SK-N-MC (cell line): ENCODE results near the gene DDIT4.

Source experiments
- EZH2 ChIP-seq: fragments of 200-600 bp; sonication (generic); IDR thresholded peaks from one replicate; pipeline ENCODE4 v1.6.1; 2017; ENCODE audit warnings: antibody characterized with exemption
- FOXP2 ChIP-seq: optimal IDR thresholded peaks from 2 replicates; pipeline ENCODE3; 2011; ENCODE audit warnings: mild to moderate bottlenecking, moderate library complexity; ENCODE audit not compliant: insufficient read depth; ENCODE audit errors: extremely low read length, control extremely low read depth
- POLR2AphosphoS5 ChIP-seq: IDR thresholded peaks from 2 replicates; pipeline ENCODE4 v1.6.1; 2012; ENCODE audit warnings: mild to moderate bottlenecking, low read depth, low read length, borderline replicate concordance

DNA sequence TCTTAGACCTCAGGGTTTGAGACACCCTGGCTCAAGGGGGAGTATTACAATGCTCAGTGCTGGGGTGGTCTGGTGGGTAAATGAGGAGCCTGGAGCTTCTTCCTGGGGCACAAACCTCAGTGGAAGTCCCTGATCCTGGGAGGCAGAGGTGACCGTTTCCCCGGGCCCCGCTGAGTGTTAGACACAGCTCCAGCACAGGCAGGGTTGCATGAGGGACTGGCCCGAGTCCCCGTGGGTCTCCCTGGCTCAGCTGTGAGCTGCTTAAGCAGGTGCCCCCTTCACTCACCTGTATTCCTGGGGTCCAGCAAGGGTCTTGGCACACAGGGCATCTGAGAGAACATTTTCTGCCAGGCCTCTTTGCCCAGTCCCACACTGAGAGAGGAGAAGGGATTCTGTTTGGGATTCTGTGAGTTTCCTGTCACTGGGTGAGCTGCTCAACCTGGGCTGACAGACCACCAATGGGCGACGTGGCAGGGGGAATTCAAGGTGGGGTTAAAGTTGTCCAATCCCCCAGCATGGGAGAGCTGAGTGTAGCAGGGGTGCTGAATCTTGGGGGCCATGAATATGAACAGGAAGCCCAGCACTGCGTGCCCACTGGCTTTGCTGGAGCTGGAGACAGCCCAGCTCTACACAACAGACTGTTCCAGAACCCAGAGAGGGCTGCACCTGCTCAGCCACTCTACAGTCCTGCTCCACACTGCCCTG, 29.9 kb downstream of the DDIT4 start:
- TF ChIP-seq POLR2AphosphoS5 (no peak), EZH2 (no peak), FOXP2 (no peak)
